ENCODE measurements around the gene PLXNB2.
"Not testable (repeated sequence)": the region's sequence is repeated elsewhere in the genome, so short reads cannot be mapped to it uniquely, and the experiment has no call there.

DNA sequence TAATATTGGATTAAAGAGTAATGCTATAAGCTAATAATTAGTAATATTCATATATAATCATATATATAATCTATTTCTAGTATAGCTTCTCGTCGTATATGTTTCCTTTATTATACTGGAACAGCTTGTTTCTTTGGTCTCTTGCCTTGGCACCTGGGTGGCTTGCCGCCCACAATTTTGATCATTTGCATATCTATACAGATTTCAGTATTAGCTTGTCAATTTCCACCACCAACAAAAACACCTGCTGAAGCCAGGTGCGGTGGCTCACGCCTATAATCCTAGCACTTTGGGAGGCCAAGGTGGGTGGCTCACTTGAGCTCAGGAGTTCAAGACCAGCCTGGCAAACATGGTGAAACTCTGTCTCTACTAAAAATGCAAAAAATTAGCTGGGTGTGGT is 27.0 kb upstream of the PLXNB2 start:
- TF ChIP-seq LEF1 (IDR thresholded peaks at IDR 0.05; ENCODE audit: borderline replicate concordance); BHLHE40 (IDR thresholded peaks at IDR 0.05; ENCODE audit: borderline replicate concordance); SP1 (IDR thresholded peaks at IDR 0.05); ARNT (IDR thresholded peaks at IDR 0.05); ELF4 (IDR thresholded peaks at IDR 0.05); ZNF384 (IDR thresholded peaks at IDR 0.05); FOXM1 (IDR thresholded peaks at IDR 0.05; ENCODE audit: borderline replicate concordance); FOXK2 (IDR thresholded peaks at IDR 0.05); TARDBP (IDR thresholded peaks at IDR 0.05); FOXA1 (IDR thresholded peaks at IDR 0.05); NFRKB (IDR thresholded peaks at IDR 0.05); L3MBTL2 (conservative IDR thresholded peaks at IDR 0.05); SUZ12 (IDR thresholded peaks at IDR 0.05): not testable (repeated sequence)
- TF ChIP-seq, protein P1, sequence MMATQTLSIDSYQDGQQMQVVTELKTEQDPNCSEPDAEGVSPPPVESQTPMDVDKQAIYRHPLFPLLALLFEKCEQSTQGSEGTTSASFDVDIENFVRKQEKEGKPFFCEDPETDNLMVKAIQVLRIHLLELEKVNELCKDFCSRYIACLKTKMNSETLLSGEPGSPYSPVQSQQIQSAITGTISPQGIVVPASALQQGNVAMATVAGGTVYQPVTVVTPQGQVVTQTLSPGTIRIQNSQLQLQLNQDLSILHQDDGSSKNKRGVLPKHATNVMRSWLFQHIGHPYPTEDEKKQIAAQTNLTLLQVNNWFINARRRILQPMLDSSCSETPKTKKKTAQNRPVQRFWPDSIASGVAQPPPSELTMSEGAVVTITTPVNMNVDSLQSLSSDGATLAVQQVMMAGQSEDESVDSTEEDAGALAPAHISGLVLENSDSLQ (IDR thresholded peaks at IDR 0.05) = not testable (repeated sequence)
